Measurements from ENCODE around the gene FAM83G.

- TF ChIP-seq CTCF (IDR thresholded peaks at IDR 0.05; ENCODE audit: poor library complexity) (no peak), EZH2phosphoT487 (IDR thresholded peaks at IDR 0.05; ENCODE audit: low read depth, severe bottlenecking, unreplicated experiment) (no peak)
These were observed 49.6 kb downstream of the FAM83G start for GRCh38 chr17:18955009-18955408.

Measured in hepatocyte (in vitro differentiated cells).